Osteoblast (primary cell): ENCODE data around the gene ATRNL1. TPM values are rescaled to one million over a fixed set of nuclear protein-coding genes. Genes with fewer than 3 reads are reported as not detected.
"Not testable (repeated sequence)": the region's sequence is repeated elsewhere in the genome, so short reads cannot be mapped to it uniquely, and the experiment has no call there.

ENCODE experiments used
- DNase-seq: peaks from one replicate; pipeline ENCODE4 v3.0.0; 2011; ENCODE audit warnings: low spot score, mixed read lengths; ENCODE audit not compliant: insufficient read length; ENCODE audit errors: missing footprints
- H2AFZ ChIP-seq: 2 replicates; pipeline ENCODE4 v1.6.0; 2011; ENCODE audit warnings: mild to moderate bottlenecking, low read length
- H3K27ac ChIP-seq: 2 replicates; pipeline ENCODE4 v1.5.1; 2011; ENCODE audit warnings: mild to moderate bottlenecking, low read depth, low read length, moderate library complexity
- H3K27me3 ChIP-seq: 2 replicates; pipeline ENCODE4 v1.6.0; 2012; ENCODE audit warnings: mild to moderate bottlenecking, control low read depth, inconsistent platforms, low read length, moderate library complexity; ENCODE audit not compliant: insufficient read depth
- H3K36me3 ChIP-seq: 2 replicates; pipeline ENCODE4 v1.5.1; 2011; ENCODE audit warnings: mild to moderate bottlenecking, low read length, control low read depth, moderate library complexity; ENCODE audit not compliant: insufficient read depth
- H3K4me1 ChIP-seq: 2 replicates; pipeline ENCODE4 v1.5.1; 2011; ENCODE audit warnings: mild to moderate bottlenecking, low read length, control low read depth, moderate library complexity; ENCODE audit not compliant: insufficient read depth
- H3K4me2 ChIP-seq: 2 replicates; pipeline ENCODE4 v1.6.0; 2011; ENCODE audit warnings: mild to moderate bottlenecking, low read length; ENCODE audit not compliant: insufficient read depth
- H3K4me3 ChIP-seq: fragments of 200-600 bp; sonication (generic); 3 replicates; pipeline ENCODE4 v1.5.1; 2012; ENCODE audit warnings: mild to moderate bottlenecking, low read length, inconsistent platforms; ENCODE audit not compliant: insufficient read depth
- H3K79me2 ChIP-seq: 2 replicates; pipeline ENCODE4 v1.6.0; 2012; ENCODE audit warnings: mild to moderate bottlenecking, low read length, control low read depth, inconsistent platforms; ENCODE audit not compliant: insufficient read depth
- H3K9me3 ChIP-seq: 2 replicates; pipeline ENCODE4 v1.5.1; 2011; ENCODE audit warnings: low read depth, low read length, control low read depth
- H4K20me1 ChIP-seq: 2 replicates; pipeline ENCODE4 v1.6.0; 2012; ENCODE audit warnings: mild to moderate bottlenecking, low read length, control low read depth; ENCODE audit not compliant: insufficient read depth
- total RNA-seq: library from RNA; depleted of rRNA; stranded (reverse); fragments of >200 nt; gene quantifications from 2 replicates; pipeline ENCODE4 v1.2.3, GENCODE V29; 2012
- TF ChIP-seq, protein P1 (sequence below): IDR thresholded peaks from 2 replicates; pipeline ENCODE4 v1.5.1; 2011; ENCODE audit warnings: mild to moderate bottlenecking, low read depth, low read length, moderate library complexity; ENCODE audit errors: extremely low read depth

Gene ATRNL1
- total RNA-seq, 1 donor = 1.4 TPM

GRCh38 chr10:115094416-115095140 is 1.4 kb downstream of the ATRNL1 start:
- Histone ChIP-seq H3K36me3 (no peaks in the 10 kb centered on the region), H3K4me3 (no peak overlapping the region), H3K27ac (no peak overlapping the region), H3K4me2 (no peak overlapping the region), H3K27me3 (peaks cover 45% of the 10 kb centered on the region), H3K4me1 (no peaks in the 10 kb centered on the region), H3K9me3 (no peaks in the 10 kb centered on the region), H3K79me2 (no peaks in the 10 kb centered on the region), H4K20me1 (no peaks in the 10 kb centered on the region), H2AFZ (no peak overlapping the region)
- peak; percentile 83 for DNase-seq
- TF ChIP-seq, protein P1, sequence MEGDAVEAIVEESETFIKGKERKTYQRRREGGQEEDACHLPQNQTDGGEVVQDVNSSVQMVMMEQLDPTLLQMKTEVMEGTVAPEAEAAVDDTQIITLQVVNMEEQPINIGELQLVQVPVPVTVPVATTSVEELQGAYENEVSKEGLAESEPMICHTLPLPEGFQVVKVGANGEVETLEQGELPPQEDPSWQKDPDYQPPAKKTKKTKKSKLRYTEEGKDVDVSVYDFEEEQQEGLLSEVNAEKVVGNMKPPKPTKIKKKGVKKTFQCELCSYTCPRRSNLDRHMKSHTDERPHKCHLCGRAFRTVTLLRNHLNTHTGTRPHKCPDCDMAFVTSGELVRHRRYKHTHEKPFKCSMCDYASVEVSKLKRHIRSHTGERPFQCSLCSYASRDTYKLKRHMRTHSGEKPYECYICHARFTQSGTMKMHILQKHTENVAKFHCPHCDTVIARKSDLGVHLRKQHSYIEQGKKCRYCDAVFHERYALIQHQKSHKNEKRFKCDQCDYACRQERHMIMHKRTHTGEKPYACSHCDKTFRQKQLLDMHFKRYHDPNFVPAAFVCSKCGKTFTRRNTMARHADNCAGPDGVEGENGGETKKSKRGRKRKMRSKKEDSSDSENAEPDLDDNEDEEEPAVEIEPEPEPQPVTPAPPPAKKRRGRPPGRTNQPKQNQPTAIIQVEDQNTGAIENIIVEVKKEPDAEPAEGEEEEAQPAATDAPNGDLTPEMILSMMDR = no peak

GRCh38 chr10:115095758-115096157 is 2.6 kb downstream of the ATRNL1 start:
- no peak overlapping the region for H2AFZ ChIP-seq
- no peaks in the 10 kb centered on the region for H3K9me3 ChIP-seq
- no peak for DNase-seq
- no peak overlapping the region for H3K4me3 ChIP-seq
- H3K27me3 ChIP-seq = peaks cover 45% of the 10 kb centered on the region
- no peak overlapping the region for H3K4me2 ChIP-seq
- no peaks in the 10 kb centered on the region for H4K20me1 ChIP-seq
- no peaks in the 10 kb centered on the region for H3K4me1 ChIP-seq
- TF ChIP-seq, protein P1 = no peak
- H3K79me2 ChIP-seq = no peaks in the 10 kb centered on the region
- no peaks in the 10 kb centered on the region for H3K36me3 ChIP-seq
- no peak overlapping the region for H3K27ac ChIP-seq

DNA sequence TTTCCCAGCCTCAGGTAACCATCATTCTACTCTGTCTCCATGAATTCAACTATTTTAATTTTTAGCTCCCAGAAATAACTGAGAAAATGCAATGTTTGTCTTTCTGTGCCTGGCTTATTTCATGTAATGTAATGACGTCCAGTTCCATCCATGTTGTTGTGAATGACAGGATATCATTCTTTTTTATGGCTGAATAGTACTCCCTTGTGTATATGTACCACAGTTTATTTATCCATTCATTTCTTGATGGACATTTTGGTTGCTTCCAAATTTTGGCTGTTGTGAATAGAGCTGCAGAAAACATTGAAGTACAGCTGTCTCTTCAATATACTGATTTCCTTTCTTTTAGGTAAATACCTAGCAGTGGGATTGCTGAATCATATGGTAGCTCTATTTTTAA is 10.5 kb downstream of the ATRNL1 start:
- H3K36me3 ChIP-seq = no peaks in the 10 kb centered on the region
- no peaks in the 10 kb centered on the region for H3K9me3 ChIP-seq
- H4K20me1 ChIP-seq = no peaks in the 10 kb centered on the region
- no peaks in the 10 kb centered on the region for H3K79me2 ChIP-seq
- no peak for DNase-seq
- H3K4me1 ChIP-seq = no peaks in the 10 kb centered on the region
- H2AFZ ChIP-seq = no peak overlapping the region
- no peaks in the 10 kb centered on the region for H3K27me3 ChIP-seq
- H3K4me3 ChIP-seq = no peak overlapping the region
- H3K27ac ChIP-seq = no peak overlapping the region
- TF ChIP-seq, protein P1 = no peak
- no peak overlapping the region for H3K4me2 ChIP-seq

- H3K4me1 ChIP-seq, DNase-seq, H4K20me1 ChIP-seq: not testable (repeated sequence)
Observed at GRCh38 chr10:115105411-115105810, 12.2 kb downstream of the ATRNL1 start.

More at GRCh38 chr10:115105411-115105810, 12.2 kb downstream of the ATRNL1 start:
- H3K27ac ChIP-seq, H3K79me2 ChIP-seq, H3K4me3 ChIP-seq, H3K4me2 ChIP-seq, H3K36me3 ChIP-seq, H3K27me3 ChIP-seq, H3K9me3 ChIP-seq, H2AFZ ChIP-seq: not testable (repeated sequence)
